HEK293 (cell line): Measurements from ENCODE around the gene HOXA4.
A peak's percentile ranks its signal among the peaks of the same experiment; 100 is the strongest.

Experiments used
- CTCF ChIP-seq: fragments of 450-650 bp; formaldehyde crosslinking; IDR thresholded peaks from 2 replicates; pipeline ENCODE4 v1.5.1; 2016; ENCODE audit warnings: missing biosample characterization, missing genetic modification characterization
- PATZ1 ChIP-seq: fragments of 450-650 bp; formaldehyde crosslinking; IDR thresholded peaks from 2 replicates; pipeline ENCODE4 v1.5.1; 2016; ENCODE audit warnings: missing biosample characterization, missing genetic modification characterization
- ZBTB49 ChIP-seq: fragments of 450-650 bp; formaldehyde crosslinking; IDR thresholded peaks from 2 replicates; pipeline ENCODE4 v1.5.1; 2016; ENCODE audit warnings: missing biosample characterization, missing genetic modification characterization, low read depth

GRCh38 chr7:27148031-27148755, 17.6 kb upstream of the HOXA4 start:
- TF ChIP-seq PATZ1, result peak; percentile 82
- no peak for TF ChIP-seq ZBTB49 (tag by site-specific recombination)
- TF ChIP-seq CTCF (tag by site-specific recombination), result no peak
